ENCODE results near the gene POFUT1. TPM values are rescaled to one million over a fixed set of nuclear protein-coding genes. Genes with fewer than 3 reads are reported as not detected.

The POFUT1 gene
- total and polyA plus RNA-seq, 9 of the 15 experiments (the other 6 are each of a cell fraction or from before 2014, with no cell fraction given), result 3.5 to 44.7 (median 23.5) TPM

DNA sequence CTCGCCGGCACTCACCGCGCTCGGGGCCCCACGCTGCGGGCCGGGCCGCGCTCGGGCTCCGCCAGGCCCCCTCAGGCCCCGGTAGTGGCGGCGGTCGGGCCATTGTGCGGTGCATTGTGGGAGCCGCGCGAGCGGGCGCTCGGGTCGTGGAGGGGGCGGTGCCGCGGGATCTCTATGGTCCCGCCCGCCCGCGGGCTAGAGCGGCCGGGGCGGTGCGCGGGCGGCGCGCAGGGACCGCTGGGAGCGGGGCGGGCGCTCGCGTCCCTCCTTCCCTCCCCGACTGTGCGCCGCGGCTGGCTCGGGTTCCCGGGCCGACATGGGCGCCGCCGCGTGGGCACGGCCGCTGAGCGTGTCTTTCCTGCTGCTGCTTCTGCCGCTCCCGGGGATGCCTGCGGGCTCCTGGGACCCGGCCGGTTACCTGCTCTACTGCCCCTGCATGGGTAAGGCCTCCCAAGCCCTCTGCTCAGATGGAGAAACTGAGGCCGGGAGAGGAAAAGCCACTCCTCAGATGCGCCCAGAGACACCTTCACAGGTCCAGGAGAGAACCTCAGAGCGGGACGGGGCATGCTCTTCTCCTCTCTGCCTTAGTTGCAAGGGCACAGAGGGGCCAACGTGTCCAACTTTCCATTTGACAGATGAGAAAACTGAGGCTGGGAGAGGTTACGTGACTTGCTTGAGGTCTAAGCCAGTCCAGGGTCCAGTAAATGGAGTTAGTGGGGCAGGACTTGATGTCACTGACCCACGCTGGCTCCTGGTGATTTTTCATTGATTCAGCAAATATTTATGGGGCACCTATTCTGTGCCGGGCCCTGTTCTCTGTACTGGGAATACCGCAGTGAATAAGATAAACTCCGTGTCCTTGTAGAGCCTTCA lies at the start of gene POFUT1, which contains the start of gene PLAGL2 (continued):
- TF ChIP-seq, protein P1, sequence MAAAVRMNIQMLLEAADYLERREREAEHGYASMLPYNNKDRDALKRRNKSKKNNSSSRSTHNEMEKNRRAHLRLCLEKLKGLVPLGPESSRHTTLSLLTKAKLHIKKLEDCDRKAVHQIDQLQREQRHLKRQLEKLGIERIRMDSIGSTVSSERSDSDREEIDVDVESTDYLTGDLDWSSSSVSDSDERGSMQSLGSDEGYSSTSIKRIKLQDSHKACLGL (CRISPR knock-in tag; IDR thresholded peaks at IDR 0.05; ENCODE audit: borderline replicate concordance, poor library complexity, severe bottlenecking), result no peak
- TF ChIP-seq SUPT5H (IDR thresholded peaks at IDR 0.05), result peak; percentile 88
- TF ChIP-seq, protein P2, sequence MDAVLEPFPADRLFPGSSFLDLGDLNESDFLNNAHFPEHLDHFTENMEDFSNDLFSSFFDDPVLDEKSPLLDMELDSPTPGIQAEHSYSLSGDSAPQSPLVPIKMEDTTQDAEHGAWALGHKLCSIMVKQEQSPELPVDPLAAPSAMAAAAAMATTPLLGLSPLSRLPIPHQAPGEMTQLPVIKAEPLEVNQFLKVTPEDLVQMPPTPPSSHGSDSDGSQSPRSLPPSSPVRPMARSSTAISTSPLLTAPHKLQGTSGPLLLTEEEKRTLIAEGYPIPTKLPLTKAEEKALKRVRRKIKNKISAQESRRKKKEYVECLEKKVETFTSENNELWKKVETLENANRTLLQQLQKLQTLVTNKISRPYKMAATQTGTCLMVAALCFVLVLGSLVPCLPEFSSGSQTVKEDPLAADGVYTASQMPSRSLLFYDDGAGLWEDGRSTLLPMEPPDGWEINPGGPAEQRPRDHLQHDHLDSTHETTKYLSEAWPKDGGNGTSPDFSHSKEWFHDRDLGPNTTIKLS (IDR thresholded peaks at IDR 0.05; ENCODE audit: borderline replicate concordance, low read depth), result peak; percentile 75; the same call in 1 of the 2 replicates

DNA sequence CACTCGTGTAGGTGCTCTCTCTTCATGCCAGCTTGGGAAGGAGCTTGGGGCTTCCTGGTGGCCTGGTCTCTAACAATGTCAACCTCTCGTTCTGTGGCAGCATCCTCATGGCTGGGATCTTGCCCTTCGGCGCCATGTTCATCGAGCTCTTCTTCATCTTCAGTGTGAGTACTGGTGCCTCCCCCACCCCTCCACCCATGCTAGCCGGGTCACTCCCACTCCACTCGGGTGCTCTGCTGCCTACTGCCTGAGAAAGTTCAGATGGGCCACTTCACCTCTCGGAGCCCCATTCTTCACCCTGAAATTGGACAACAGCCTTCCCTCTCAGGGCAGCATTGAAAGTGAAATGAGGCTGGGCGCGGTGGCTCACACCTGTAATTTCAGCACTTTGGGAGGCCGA lies 49.3 kb upstream of the POFUT1 start:
- Histone ChIP-seq H3K27me3 (ENCODE audit: control insufficient read depth in 2 of 2, insufficient read depth in 2 of 2, low read length in 2 of 2) (no peaks in the 10 kb centered on the region), H2AFZ (ENCODE audit: low read depth, low read length) (no peak overlapping the region), H3K9me3 (replicated peaks; ENCODE audit: control insufficient read depth, insufficient read depth, low read depth, low read length) (no peaks in the 10 kb centered on the region), H3K4me2 (ENCODE audit: insufficient read depth, low read length) (no peak overlapping the region), H3K36me3 (ENCODE audit: control insufficient read depth, insufficient read depth, low read length) (peaks cover 77% of the 10 kb centered on the region), H3K4me3 (no peak overlapping the region), H3K9me1 (ENCODE audit: control insufficient read depth, insufficient read depth, low read length) (peaks cover 3% of the 10 kb centered on the region), H3K4me1 (replicated peaks in 1 of 2; ENCODE audit: control insufficient read depth in 2 of 2, insufficient read depth in 2 of 2, low read length in 2 of 2) (peaks cover 10 to 14% of the 10 kb centered on the region in 2 experiments), H4K20me1 (replicated peaks; ENCODE audit: control insufficient read depth, insufficient read depth, low read length) (no peaks in the 10 kb centered on the region), H3K27ac (ENCODE audit: extremely low read depth, low read depth, low read length) (no peak overlapping the region), H3K9ac (ENCODE audit: insufficient read depth in 1 of 2, low read depth in 2 of 2, low read length in 2 of 2) (no peak overlapping the region), H3K79me2 (ENCODE audit: control insufficient read depth, insufficient read depth, low read length) (no peaks in the 10 kb centered on the region)
- intact Hi-C loops (cut with micrococcal nuclease), result loop anchor here (5.0 to 10.0 kb wide), 2 partner anchors 279 to 496 kb away; no protein-coding TSS in a partner anchor
- in situ Hi-C loops (cut with MboI), result loop anchor here (25.0 kb wide), 1 partner anchor 504 kb away; the partner anchor contains the start of gene C20orf203
- WGBS (ENCODE audit: insufficient coverage, low coverage, missing lambda C conversion rate), result 95% methylated on average over 11 of the region's 11 CpGs
- no TSS peak for BruUV-seq (replicated peaks)
- ATAC-seq, result no peak
- no peak for FAIRE-seq
- TF ChIP-seq RBM22 (IDR thresholded peaks at IDR 0.05; ENCODE audit: low read depth, low read length, poor library complexity, severe bottlenecking), result no peak
- POLR2A ChIA-PET, result interaction anchor here (1.2 kb wide), 1 partner anchor 13 kb away, joined by 3 read pairs; no protein-coding TSS in a partner anchor
- CTCF ChIA-PET (ENCODE audit: low intra/inter-chr PET ratio), result no interaction called here
- no peak for DNase-seq (ENCODE audit: extremely low read depth in 1 of 4, low spot score in 3 of 4)

Data from K562 (cell line).